CD4-positive, alpha-beta T cell treated with Interleukin-15 for 4 hours (primary cell): ENCODE data around the gene ASCC2.
A peak's percentile ranks its signal among the peaks of the same experiment; 100 is the strongest.
"Not testable (repeated sequence)": the region's sequence is repeated elsewhere in the genome, so short reads cannot be mapped to it uniquely, and the experiment has no call there.

Experiments used
- DNase-seq: peaks from one replicate; pipeline ENCODE4 v3.0.0-alpha.2; 2020; ENCODE audit warnings: low spot score

Gene ASCC2

DNA sequence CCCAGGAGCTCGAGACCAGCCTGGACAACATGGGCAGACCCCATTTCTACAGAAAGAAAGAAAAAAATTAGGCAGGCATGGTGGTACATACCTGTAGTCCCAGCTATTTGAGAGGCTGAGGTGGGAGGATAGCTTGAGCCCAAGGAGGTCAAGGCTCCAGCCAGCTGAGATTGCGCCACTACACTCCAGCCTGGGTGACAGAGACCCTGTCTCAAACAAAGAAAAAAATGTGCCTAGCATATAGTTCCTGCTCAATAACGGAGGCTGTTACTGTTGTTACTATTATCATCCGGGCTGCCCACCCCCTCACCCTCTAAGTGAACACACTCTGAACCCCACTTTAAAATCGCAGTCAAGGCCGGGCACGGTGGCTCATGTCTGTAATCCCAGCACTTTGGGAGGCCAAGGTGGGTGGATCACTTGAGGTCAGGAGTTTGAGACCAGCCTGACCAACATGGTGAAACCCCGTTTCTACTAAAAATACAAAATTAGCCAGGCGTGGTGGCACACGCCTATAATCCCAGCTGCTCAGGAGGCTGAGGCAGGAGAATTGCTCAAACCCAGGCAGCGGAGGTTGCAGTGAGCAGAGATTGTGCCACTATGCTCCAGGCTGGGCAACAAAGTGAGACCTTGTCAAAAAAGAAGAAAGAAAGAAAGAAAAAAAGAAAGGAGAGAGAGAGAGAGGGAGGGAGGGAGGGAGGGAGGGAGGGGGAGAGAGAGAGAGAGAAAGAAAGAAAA is 83.2 kb downstream of the ASCC2 start:
- DNase-seq = not testable (repeated sequence)

DNA sequence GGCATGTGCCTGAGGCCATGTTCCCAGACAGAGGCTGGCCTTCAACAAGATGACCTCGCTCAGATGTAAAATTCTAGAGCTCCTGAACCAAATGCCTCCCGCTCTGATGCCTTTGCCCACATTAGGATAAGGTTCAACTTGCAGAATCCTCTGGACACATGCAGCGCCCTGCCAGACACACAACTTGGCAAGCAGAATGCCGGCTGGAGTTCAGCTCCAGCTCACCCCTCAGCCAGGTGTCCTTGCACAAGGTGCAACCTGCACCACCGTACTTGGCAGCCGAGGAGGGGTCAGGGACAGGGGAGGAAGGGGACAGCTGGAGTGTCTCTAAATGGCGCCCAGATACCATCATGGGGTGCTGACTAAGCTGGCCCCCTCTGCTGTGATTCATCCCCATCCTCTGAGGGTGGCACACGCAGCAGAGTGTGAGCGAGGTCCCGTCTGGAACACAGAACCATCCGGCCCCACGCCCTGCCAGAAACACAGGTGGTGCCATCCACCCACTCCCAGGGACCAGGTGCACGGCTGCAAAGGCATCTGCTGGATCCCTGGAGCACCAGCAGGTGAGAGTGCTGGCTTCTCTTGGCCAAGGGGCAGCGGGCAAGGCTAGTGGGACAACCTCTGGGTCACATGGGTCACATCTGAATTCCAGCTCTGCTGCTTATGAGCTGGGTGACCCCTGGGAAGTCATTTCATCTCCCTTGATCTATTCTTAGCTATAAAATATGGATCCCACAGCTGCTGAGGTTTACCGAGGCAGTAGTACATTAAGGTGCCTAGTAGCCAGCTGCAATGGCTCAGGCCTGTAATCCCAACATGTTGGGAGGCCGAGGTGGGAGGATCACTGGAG is 84.0 kb downstream of the ASCC2 start:
- no peak for DNase-seq

DNA sequence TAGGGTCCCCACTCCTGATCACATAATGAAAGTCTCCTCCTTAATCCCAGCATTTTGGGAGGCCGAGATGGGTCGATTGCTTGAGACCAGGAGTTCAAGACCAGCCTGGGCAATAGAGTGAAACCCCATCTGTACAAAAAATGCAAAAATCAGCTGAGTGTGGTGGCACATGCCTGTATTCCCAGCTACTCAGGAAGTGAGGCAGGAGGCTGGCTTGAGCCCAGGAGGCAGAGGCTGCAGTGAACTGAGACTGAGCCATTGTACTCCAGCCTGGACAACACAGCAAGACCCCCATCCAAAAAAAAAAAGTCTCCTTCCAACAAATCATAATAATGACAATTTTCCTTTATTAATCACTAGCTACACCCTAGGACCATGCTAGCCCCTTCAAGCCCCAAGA is 86.4 kb downstream of the ASCC2 start:
- no peak for DNase-seq

DNA sequence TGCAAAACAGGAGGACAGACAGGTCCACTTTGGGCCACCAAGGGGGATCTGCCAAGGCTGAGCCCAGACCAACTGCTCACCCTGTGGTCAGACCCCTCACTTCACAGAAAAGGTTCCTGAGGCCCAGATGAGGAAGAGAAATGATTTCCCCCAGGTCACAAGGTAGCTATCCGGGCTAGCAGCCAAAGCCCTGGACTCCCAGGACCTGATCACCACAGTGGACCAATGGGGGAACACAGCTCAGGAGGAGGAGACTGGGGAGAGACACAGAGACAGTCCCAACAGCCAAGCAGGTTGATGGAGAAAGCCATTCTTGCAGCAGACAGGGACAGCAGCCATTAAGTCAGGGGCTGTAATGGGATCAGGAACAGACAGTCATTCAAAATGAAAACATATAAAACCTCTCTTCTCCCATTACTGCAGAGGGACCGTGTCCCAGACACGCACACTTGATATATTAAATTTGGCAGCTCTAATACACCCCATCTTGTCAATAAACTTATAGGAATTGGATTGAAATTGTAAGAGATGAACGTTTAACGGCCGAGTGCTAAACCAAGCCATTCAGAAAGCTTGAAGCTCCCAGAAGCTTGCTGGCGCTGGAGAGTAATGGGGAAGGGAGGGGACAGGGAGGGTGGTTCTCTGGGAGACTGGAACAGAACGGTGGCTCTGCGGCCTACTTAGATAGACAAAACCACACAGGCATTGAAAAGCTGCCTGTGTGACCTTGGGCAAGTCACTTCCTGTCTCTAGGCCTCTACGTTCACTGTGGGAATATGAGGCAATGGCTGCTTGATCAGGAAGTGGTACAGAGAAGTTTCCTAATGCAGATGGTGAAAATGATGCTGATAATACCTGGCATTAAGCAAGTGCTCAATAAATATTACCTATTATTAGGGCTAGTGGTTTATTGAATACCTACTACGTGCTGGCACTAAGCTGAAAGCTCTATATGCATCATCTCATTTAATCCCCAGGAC is 87.2 kb downstream of the ASCC2 start:
- peak; percentile 23 for DNase-seq

DNA sequence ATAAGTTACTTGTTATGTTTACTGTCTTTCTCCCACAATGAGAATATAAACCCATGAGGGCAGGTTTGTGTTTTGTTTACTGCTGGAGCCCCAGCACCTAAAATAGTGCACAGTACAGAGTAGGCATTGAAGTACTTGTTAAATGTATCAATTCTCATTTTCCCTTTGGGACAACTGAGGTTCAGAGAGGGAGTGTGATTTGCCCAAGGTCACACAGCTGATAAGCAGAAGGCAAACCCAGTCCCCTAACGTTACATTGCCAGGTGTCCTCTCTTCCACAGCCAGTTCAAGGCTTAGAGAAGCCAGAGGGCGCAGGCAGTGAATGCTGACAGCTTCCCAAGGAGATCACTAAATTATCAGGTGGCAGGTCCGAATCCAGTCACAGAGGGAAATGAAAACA is 88.0 kb downstream of the ASCC2 start:
- DNase-seq = no peak

DNA sequence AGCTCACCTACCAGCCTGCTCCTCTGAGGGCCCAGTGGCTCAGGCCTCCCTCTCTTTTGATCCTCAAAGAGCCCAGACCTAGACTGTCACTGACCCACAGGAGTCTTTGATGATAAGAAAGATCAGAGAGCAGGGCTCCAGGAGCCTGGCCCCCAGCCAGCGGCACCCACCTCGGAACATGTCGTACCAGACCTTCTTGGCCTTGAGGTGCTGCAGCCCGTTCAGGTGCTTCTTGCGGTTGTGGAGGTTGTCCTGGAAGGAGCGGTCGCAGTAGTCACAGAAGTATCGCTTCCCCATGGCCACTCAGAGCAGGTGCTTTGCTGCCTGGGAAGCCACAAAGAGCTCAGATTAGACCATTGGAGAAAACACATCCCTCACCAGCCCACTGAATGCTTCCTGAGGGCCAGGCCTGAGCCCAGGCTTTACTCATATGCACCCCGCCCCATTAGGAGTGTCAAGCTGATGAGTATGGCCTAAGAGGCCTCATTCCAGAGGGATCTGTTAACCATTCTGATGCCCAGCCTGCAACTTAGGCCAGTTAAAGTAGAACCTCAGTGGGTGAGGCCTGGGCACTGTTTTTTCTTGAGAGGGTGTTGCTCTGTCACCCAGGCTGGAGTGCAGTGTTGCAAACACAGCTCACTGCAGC is 89.7 kb downstream of the ASCC2 start:
- DNase-seq = no peak

DNA sequence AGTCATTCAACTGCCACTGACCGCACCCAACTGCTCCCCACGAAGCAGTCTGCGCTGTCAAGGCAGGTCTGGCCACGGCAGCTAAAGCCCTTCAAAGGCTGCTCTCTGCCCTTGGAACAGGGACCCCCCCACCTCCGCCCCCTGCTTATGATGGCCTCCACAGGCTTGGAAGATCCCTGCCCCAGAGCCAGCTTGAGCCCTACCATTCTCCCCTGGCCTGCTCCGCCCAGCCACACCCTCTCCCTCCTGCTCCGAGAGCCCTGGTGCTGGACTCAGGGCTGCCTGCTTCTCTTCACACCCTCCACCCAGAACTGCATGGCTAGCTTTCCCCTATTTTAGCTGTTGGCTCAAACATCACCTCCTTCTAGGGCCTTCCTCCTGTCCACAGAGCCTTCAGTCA is 90.2 kb downstream of the ASCC2 start:
- DNase-seq = no peak

DNA sequence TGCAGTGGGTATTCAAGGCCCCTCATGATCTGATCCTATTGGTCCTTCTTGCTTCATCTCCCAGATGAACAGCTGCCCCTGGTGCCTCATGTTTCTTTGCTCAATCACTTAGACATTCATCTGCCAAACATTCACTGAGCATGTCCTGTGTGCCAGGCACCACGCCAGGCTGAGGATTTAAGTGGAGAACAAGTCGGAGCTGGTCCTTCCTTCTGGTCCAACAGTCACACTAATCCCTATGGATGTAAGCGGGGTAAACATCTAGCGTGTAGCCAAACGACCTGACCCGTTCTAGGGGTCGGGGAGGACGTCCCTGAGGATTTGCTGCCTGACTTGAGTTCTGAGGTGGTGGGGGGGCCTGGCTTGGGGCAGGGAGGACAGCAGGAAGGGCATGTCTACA is 93.2 kb downstream of the ASCC2 start:
- no peak for DNase-seq

DNA sequence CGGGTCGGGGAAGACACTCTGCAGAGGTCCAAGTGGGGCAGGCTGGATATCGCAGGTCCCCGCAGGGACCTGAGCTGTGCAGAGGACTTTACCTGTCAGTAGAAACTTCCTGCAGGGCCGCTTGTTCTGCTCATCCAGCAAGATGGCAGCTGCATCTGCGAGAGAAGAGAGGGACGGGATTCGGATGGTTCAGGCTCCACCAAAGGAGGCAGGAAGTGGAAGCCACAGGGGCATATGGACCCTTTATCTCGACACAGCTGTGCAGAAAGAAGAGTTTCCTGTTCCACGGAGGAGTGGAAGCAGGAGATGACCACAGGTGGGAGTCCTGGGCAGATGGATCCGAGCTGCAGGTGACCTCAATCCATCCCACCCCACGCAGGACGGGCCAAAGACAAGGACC is 95.7 kb downstream of the ASCC2 start:
- DNase-seq = no peak

DNA sequence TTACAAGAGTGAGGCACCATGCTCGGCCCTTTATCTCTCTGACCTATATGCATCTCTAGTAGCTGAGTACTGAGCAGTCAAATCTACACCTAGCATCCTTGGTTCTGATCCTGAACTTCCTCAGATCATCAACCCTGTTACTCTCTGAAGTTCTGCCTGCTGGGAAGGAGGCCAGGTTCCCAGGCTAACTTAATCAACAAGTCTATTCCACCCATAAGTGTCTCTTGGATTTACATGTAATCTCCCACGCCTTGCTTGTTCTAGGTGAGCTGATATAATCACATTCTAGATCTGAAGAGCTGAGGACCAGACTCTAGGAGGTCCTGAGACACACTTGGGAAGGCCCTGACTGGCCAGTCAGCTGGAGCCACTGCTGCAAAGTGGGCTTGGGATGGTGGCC is 96.1 kb downstream of the ASCC2 start:
- DNase-seq = no peak

DNA sequence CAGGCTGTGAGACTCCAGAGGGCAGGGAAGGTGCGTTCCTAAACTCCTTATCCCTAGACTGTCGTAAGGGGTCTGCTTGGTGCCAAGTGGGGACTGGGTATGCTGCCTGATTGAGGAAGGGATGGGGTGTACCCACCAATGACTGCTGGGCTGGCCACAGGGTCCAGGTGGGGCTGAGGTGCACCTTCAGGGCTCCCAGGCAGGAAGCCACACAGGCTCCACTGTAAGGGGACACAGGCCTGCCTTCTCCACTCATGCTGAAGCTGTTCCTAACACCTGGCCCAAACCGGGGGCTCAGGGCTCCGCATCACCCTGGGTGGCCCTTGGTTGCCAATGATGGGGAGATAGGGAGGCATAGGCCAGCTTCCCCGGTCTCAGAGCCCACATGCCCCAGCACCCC is 97.9 kb downstream of the ASCC2 start:
- no peak for DNase-seq

DNA sequence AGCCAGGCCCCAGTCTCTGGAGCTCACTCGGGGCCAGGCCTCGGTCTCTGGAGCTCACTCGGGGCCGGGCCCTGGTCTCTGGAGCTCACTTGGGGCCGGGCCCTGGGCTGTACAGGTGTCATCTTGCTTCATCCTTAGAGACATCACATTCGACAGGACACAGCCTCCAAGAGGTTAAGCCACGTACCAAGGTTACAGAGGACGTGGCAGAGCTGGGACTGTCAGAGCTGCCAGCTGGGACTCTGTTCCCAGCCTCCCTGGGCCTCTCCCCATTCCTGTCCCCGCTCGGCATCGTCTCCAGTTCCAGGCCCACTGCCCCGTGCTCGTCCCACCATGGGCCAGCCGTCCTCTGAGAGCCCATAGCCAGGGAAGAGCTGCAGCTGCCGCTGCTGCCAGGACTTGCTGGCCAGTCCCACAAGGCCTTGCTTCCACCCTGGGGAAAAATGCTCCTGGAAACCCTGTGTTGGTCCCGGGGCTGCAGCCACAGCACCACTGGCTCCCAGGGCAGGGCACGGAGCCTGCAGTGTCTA is 98.7 kb downstream of the ASCC2 start:
- no peak for DNase-seq
